Measurements from ENCODE around the gene DNAJC1.
A peak's percentile ranks its signal among the peaks of the same experiment; 100 is the strongest.

The DNAJC1 gene

GRCh38 chr10:22005763-22006162, 2.2 kb upstream of the DNAJC1 start:
- DNase-seq: no peak

GRCh38 chr10:22003964-22004281, 393 bp upstream of the DNAJC1 start:
- DNase-seq: no peak

DNA sequence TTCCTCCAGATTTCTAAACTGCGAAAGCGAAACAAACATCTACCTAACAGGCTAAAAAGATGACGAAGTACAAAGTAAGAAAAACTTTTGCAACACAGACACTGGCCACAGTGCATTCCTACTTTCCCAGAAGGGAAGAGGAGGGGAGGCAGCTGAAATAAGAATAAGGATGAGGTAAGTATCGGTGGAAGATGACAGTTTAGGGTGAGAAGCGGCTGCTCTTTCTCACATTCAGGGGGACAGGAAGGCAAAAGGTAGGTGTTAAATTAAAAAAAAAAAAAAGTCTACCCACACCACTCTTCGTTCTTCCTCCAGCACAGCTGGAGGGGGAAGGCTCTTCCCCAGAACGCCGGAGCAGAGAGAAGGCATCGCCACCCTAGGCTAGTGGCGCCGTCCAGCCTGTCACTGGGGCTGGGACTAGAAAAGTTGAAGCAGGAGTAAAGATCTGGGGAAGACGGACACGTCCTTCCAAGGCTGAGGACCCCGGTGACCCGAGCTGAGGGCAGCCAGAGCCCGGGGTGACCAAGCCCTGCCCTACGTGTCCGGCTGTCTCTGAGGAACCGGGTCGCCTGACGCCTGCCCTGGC, 846 bp downstream of the DNAJC1 start:
- peak; percentile 5 for DNase-seq

GRCh38 chr10:21995557-21995956, 8.0 kb downstream of the DNAJC1 start:
- no peak for DNase-seq

DNA sequence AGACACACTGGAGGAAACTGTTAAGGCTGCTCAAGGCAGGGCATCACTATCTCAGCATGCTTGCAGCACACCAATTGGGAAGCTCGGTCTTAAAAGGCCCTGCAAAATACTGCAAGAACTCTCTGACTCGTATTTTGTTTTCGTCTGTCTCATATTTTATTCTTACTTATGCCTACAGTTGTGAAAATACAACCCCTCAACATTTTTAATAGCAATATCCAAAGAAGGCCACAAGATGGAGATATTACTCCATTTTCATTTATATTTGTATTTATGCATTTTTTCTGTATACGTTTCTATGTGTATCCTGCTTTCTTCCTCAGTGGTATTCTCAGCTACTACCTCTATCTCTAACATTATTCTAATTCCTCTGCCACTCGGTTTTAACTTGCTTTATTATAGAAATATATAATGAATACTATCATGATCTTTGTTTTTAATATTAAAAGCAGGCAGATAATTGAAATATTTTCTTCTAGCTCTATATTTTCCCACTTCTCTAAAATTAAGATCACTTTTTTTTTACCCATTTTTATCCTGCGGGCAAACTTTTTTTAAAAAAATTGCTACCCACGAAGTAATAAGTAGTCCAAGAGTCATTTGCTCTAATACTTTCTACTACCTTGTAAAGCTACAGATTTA, 10.0 kb downstream of the DNAJC1 start:
- DNase-seq: peak; percentile 49

DNA sequence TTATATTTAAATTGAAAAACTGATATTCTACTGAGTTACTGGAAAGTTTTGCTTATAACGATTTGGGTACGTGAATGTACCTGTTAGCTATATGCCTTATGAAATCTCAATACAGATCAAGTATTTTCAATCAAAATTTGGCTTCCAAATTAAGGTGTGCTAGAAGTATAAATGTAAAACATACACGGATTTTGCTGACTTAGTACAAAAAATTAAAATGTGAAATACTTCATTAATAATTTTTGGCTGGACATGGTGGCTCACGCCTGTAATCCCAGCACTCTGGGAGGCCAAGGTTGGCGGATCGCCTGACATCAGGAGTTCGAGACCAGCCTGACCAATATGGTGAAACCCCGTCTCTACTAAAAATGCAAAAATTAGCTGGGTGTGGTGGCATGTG, 11.7 kb downstream of the DNAJC1 start:
- DNase-seq: no peak

DNA sequence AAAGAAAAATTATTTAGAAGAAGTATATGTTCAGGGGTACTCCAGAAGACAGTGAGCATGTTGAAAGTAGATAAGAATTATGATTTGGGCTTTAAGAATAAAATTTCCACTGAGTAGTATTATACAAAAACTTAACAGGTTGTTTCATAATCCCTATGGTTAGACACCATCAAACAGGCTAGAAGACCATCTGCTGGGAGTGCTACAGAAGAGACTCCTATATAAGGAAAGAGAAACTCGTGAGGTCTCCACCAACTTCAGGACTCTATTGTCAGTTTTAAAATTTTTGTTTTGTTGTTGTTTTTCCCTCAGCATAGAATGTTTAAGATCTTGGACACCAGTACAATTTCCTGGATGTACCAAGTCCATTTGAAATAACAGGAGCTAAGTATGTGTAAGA, 13.1 kb downstream of the DNAJC1 start:
- DNase-seq: no peak

DNA sequence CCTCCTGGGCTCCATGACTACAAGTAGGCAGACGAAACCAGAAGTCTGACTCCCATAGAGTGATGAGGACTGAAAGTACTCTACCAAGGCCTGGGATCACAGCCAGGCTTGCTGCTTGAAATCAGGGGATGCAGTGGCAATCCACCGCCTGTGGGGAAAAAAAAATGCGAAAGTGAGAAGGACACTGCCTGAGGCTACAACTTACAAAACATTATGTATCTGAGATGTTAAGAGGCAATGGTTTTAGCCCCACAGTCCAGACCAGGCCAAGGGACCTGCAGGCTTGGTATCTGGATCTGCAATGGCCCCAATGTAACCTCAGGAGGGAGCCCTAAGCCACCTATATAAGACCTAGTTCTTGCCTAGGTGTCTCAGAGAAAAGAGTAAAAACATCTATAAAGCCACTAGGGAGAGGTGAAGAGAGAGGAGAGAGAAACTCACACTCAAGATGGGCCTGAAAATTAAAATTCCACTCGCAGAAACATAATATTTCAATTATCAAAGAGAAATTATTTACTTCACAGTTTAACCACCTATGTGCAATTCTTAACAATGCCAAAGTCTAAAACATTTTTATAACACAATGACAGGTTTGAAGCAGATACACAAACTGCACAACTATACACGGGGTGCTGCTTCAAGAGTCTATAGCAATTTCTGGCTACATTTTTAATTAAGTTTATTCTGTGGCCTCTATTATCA, 13.9 kb downstream of the DNAJC1 start:
- peak; percentile 35 for DNase-seq

DNA sequence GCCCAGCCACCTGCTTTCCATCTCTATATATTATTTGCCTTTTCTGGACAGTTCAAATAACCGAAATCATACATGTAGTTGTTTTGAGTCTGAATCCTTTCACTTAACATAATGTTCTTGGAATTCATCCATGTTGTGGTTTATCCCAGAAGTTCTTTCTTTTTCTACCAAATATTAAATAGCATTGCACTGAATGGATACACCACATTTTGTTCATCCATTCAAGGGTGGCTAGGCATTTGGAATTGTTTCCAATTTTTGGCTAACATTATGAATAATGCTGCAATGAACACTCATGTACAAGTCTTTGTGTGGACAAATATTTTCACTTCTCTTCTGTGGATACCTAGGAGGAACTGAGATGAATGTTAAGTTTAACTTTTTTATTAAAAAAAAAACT, 18.0 kb downstream of the DNAJC1 start:
- DNase-seq: no peak

DNA sequence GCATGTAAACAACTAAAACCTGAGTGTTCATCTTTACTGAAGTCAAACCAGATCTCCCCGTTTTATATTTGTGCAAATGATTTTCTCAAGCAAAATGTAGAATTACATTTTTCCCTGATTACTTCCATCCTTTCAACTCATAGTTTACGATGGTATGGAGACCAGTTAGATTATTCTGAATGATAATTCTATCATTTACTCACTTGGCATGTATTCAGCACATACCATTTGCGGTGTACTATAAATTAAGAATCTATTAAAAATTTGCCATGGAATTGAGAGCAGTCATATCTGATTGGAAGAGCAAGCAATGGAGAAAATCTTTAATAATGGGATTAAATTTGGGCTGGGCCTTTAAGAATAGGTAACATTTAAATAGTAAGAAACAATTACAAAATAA, 22.4 kb downstream of the DNAJC1 start:
- DNase-seq: no peak

- DNase-seq: no peak
These were observed 22.8 kb downstream of the DNAJC1 start for GRCh38 chr10:21980691-21981090.

GRCh38 chr10:21978191-21978862, 25.2 kb downstream of the DNAJC1 start:
- DNase-seq: no peak

DNA sequence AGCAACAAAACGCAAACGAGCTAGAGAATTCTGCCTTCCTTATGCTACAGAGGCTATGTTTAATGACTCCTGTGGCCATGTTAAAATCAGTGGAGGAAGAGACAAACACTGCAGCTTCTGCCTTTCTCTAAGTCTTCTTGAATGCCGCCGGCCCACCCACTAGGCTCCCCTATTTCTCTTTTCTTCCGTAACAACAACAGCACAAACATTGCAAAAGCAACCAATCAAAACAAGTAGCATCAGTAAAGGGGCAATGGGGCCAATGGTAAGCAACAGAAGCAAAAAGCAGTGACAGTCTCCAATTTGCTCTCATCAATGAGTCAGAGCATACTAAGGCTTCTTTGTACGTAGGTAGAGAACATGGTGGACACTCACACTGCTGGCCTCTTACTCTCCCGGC, 26.8 kb downstream of the DNAJC1 start:
- no peak for DNase-seq

GRCh38 chr10:21976280-21976679, 27.2 kb downstream of the DNAJC1 start:
- DNase-seq: no peak

DNA sequence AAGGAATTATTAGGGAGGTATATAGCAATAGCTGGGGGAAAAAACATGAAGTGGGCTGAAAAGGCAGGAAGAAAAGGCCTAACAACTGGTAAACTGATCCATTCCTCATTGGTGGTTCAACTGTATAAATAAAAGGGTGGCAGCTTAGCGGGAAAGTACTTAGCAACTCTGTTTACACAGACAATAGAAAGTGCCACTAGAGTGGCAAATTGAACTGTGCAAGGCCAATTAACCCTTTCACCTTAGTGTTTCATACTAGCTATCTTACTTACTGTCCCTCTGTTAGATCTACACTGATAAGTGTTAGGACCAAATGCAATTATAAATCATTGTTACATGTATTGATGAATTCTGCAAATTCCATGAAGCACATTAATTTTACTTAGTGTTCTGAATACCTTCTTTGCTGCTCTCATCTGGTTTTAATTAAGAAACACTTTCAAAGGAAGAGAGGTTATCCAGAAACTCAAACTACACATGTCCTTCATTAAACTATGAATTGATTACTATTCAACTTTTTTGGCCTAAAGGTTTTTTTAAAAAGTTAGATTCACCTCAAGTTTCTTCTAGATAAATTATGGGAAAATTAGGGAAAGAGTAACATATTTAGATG, 28.0 kb downstream of the DNAJC1 start:
- DNase-seq: peak; percentile 11

DNA sequence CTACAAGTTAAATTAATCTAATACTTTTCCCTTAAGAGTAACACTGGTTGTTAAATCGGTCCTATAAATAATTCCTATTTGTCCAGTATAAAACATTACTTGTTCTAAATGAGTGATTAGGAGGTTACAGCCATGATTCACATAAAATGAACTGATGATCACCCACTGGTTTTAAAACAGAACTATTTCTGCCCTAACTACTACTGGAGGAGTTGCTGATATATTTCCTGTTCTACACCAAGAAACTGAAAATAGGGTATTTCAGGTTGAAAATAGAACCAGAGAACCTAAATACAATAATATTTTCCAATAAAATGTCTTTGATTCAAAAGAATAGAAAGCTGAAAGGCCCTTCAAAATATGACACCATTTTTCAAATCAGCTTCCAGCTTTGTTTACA, 30.9 kb downstream of the DNAJC1 start:
- DNase-seq: no peak

GRCh38 chr10:21969326-21970287, 33.9 kb downstream of the DNAJC1 start:
- no peak for DNase-seq

GRCh38 chr10:21964983-21965665, 38.4 kb downstream of the DNAJC1 start:
- DNase-seq: no peak

- no peak for DNase-seq
These were observed 41.2 kb downstream of the DNAJC1 start for GRCh38 chr10:21962358-21962757.

GRCh38 chr10:21961847-21962246, 41.7 kb downstream of the DNAJC1 start:
- no peak for DNase-seq

GRCh38 chr10:21959998-21960397, 43.5 kb downstream of the DNAJC1 start:
- no peak for DNase-seq

DNA sequence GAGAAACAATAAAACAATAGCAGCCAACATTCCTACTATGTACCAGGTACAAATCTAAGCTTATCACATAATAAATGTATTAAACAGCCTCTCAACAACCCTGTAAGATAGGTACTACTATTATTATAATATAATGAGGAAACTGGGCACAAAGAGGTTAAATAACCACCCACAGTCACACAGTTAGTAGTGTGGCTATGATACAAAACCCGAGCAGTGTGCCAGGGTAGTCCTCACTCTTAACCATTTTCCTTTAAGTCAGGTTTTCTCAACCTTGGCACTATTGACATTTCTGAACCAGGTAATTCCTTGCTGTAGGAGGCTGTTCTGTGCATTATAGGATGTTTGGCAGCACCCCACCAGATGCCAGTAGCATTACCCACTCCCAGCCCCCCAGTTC, 48.8 kb downstream of the DNAJC1 start:
- DNase-seq: no peak

Data from NCI-H2171 treated with DMSO at 0.1 percent for 48 hours (cell line).